SW 1271 (cell line): ENCODE data around the gene HJURP.

Experiments
- DNase-seq, 2 experiments: peaks; one replicate each; lab custom pipeline; 2025; lab: John Stamatoyannopoulos, UW

Gene HJURP

DNA sequence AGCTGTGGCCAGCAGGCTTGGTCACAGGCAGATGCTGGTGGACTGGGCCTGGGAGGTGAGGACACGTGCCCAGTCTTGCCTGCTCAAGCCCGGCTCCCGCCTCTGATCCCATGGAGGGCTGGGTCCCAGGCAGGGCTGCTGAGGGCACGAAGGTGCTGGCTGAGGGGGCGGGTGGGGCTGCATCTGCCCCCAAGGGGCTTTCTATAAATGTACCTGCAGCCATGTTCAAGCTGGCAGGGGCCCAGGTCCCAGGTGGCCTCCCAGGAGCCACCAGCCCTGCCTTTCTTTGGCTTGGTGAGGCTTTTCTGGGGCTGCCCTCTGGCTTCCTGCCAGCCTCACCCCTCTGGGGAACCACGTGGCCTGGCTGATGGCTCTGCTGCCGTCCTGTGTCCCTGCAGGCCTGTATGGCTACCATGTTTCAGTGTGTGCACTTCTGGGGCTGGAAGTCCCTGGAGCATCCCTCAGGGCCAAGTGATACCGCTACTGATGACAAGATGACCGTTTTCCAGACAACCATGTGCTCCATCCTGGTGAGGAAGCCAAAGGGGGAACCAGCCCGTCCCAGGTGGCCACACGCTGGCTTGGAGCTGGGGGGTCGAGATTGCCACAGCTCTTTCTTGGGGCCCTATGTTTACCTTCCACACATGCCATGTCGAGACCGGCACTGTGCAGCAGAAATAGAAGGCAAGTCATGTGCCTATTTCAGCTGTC, 23.2 kb downstream of the HJURP start:
- DNase-seq: no peak

DNA sequence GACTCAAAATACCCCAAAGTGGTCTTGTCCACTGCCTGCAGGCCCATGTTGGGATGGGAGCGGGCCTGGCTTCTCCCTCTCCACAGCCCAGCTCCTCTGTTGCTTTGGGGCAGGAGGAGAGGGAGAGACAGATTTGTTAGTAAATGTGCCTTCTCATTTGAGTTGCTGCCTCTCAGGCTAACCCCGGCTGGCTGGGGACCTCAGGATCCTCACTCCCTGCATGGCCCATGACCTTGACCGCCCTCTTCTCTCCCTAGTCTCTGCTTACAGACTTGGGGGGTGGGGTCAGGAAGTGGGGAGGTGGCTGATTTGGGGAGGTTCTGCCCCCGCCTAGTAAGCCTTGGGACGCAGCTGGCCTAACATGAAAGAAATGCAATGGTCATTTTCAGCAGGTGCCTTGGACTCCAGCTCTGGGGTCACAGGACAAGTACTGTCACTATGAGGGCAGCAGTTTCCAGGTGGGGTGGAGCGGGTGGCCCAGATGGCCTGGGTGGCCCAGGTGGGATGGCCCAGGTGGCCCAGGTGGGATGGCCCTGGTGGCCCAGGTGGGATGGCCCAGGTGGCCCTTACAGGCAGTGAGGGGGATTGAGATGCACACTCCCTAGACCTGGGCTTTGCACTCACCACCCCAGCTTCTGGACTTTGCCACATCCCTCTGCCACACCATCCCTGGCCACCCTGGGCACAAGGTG, 24.1 kb downstream of the HJURP start:
- DNase-seq: no peak

DNA sequence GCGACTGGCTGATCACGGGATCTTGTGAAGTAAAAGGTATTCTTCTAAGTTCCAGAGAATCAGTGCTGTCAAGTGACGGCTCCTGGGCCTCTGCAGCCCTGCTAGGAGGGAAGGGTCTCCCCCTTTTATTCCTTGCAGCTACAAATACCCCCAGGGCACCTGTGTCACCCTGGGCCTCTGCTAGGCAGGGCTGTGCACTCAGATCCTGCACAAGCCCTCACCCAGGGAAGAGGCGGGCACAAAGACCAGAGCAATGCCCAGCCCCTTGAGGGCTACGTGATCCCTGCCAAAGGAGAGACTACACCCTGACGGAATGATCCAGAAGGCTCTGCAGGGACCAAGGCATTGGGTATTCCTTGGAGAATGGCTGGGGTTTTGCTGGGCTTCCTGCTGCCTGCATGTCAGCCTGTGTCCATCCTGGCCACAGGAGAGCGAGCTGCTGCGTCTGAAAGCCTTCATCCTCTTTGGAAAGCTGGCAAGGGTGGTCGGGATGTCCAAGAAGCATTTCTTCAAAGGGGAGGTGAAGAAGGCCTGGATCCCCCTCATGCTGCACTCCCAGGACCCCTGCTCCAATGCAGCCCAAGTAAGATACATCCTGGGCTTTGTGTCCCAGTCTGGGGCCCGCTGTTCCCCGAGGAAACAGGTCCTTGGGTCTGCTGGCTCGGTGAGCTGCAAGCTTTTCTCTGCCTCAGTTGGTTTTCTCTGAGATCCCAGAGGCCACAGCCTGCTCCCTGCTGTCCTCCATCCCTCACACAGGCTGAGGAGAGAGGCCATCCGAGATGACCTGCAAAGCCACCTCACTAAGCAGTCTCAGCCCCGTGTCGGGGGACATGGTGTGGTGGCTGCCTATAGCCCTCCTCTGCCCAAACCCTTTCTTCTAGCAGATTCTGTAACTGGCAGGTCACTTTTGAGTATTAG, 24.9 kb downstream of the HJURP start:
- no peak for DNase-seq

DNA sequence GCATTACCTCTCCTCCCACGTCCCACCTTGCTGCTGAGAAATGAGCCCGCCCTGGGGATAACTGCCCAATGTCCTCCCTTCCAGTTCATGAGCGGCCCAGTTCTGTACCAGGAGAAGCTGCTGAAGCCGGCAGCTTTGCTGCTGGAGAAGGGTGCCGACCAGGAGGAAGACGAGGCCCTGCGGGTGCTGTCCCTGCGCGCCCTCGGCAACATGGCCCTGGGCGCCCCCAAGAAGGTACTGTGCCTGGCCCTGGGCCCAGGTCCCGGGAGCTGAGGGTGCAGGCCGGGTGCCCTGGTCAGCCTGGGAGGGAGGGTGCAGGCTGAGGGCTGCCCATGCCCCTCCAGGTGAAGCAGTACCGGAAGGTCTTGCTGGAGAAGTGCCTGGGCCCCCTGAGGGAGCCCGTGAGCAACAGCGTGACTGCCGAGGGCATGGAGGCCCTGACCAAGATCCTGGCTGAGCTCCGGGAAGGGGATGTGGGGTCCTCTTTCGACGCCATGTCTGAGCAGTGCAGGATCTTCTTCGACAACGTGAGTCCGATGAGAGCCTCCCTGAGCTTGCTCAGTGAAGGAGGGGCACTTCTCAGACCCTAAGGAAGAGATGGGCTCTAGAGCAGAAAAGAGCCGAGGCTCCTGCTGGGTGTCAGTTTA, 25.7 kb downstream of the HJURP start:
- DNase-seq: no peak

DNA sequence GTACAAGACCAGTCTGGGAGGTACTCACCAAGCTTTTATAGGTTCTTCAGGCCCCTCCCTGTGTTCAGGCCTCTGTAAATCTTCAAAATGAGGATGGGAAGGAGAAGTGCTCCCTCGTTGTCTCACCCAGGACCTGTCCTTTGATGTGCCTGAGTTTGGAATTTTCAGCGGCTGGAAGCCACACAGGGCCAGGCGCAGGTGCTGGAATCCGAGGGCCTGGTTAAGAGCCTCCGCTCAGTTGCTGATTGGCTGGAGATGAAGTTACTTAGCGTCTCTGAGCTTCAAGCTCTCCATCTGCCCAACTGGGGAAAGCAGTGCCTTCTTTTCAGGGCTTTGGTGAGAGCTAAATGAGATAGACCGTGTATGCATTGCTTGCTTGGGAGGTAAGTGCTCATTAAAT, 30.0 kb downstream of the HJURP start:
- DNase-seq: no peak

DNA sequence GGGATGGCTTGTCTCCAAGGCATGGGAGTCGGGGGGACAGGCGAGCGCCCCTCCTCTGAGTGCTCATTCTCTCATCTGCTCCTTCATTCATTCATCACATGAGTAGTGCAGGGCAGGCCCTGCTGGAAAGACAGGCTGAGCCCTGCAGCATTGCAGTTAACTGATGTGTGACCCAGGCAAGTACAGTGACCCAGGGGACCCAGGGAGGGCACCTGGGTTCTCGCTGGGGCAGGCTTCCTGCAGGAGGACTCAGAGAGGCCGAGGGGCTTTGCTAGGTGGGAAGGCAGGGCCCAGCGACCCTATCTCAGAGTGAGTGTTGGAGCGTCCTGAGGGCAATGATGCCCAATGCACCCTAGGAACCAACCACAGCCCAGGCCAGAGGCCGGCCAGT, 30.6 kb downstream of the HJURP start:
- no peak for DNase-seq

DNA sequence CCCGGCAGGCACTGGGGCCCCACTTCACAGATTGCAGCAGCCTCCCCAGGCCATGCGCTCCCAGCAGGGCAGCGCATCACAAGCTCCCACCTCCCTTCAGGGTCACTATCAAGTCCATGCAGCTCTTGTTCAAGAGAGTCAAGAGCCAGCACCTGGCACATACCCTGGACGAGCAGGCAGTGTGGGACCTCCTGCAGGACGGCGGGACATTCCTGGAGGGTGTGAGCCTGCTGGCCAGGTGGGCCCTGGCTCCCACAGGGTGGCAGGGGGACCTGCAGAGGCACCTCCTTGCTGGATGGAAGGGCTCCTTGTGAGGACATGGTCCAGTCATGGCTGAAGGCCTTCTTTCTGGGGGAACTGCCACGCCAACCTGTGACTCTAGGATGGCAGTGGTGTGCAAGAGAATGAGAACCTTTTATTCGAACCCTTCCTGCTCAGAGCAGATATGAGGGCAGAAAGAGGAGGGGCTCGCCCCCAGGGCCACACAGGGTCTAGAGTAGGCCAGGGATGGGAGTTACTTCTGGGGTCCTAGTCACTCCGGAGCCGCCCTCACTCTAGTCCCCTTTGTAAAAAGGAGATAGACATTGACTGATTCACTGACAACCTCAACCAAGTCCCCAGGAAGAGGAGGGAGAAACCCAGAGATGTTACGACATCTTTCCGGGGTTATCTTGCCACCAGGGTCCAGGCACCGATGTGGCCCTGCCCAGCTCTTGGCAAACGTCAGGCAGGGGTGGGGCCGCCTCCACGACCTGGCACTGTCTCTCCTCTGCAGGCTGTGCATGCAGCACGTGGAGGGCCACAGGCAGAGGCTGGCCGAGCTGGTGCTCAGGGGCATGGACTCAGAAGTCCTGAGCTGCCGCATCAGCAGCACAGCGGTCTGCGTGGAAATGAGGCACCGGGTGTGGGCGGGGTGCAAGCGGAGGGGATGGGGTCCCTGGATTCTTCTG, 31.3 kb downstream of the HJURP start:
- DNase-seq: no peak

DNA sequence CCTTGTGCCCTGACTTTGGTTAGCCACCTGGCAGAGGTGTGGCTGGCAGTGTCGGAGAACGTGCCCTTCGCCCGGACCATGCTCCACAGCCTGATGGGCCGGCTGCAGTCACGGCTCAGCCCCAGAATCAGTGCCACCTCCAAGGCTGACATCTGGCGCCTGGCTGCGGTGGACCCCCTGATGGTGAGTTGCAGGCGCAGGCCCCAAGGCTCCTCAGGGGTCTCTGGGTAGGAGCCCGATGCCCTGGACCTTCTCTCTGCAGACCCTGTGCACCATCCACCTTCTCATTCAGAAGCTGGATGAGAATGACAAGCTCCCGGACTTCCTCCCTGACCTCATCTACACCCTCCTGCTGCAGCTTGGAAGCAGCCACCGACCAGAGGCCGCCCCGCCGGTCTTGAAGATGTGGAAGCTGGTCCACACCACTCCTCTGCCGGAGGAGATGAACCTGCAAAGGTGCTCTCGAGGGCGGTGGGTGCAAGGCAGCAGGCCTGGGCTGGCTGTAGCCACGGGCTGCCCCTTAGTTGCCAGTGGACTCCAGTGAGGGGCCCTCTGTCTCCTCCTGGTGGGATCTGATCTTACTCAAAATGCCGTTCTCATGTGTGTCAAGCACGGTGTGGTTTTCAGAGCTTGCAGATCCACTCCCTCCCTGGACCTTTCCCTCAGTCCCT, 32.1 kb downstream of the HJURP start:
- DNase-seq: no peak

DNA sequence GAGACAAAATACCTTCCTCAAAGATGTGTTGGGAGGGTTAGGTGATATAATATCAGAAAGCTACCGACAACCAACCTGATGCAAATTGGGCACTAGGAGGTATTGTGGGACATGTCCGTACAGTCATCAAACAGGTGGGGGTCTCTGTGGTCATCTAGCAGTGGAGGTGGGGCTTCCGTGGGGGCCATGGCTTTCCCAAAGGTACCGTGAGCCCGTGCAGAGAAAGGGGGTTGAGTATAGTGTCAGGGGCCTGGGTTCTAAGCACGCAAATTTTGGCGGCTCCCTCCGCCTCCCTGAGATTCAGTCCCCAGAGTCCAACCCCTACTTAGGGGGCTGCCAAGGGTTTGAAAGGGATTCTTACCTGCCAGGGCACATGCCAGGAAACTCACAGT, 32.6 kb downstream of the HJURP start:
- DNase-seq: no peak

DNA sequence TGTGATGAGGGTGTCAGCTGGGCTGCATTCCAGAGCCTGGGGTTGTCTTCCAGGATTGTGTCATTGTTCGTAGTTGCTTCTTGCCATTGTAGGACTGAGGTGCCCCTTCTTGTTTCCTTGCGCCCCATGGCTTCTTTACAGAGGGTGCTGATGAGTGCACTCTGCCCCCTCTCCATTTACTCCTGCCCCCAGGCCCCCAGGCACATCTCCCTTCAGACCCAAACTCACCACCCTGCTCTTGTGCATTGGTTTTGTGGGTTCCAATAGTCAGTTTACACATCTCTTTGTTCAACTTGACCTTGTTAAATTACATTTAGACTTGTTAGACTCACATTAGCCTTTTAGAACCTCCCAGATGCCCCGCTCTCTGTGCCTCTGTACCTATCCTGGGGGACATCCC, 33.1 kb downstream of the HJURP start:
- no peak for DNase-seq

DNA sequence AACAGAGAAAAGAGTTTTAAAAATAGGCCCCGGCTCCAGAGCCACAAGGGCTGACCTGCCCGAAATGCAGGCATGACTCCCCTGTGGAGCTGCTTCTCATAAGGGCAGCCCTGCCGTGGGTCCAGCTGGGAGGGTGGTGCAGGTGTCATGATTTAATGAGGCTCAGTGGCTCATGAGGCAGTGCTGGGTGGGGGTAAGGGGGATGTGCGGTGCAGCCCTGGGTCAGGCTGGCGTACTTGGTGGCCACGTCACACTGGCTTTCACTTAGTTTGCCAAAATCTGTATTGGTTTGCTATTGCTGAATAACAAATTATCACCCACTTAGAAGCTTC, 33.6 kb downstream of the HJURP start:
- no peak for DNase-seq

DNA sequence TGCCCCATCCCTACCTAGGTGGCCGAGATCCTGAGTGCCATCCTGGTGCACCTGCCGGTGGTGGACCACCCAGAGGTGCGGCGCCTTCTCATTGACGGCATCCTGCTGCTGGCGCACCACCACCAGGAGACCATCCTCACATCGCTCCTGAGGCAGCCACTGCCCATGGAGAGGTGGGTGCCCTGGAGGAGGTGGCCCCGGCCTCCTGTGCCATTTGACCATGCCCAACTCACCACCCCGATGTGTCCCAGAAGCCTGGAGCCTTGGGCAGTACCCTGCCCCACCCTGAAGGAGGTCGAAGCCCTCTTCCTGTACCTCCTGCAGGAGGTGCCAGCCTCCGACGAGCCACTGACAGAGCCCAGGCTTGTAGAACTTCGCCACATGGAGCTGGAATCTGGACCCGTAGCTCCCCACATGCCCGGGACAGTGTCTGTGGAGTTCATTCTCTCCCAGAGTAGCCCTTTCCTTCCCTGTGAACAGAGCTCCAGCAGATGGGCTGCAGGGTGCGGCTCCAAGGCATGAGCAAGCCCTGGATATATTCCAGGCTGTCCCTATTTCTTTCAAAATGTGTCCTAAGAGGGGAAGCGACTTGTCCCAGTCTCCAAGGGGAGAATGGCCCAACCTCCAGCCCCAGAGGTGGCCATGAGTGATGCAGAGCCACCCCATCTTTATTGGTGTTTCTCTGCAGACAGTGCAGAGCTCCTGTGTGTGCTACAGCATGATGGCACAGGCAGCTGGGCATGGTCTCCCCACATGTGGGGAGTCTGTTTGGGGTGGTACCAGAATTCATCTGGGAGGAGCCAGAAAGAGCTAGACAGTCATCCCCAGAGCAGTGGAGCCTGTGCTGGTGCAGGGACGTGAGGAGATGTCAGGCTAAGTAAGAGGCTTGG, 34.2 kb downstream of the HJURP start:
- no peak for DNase-seq

DNA sequence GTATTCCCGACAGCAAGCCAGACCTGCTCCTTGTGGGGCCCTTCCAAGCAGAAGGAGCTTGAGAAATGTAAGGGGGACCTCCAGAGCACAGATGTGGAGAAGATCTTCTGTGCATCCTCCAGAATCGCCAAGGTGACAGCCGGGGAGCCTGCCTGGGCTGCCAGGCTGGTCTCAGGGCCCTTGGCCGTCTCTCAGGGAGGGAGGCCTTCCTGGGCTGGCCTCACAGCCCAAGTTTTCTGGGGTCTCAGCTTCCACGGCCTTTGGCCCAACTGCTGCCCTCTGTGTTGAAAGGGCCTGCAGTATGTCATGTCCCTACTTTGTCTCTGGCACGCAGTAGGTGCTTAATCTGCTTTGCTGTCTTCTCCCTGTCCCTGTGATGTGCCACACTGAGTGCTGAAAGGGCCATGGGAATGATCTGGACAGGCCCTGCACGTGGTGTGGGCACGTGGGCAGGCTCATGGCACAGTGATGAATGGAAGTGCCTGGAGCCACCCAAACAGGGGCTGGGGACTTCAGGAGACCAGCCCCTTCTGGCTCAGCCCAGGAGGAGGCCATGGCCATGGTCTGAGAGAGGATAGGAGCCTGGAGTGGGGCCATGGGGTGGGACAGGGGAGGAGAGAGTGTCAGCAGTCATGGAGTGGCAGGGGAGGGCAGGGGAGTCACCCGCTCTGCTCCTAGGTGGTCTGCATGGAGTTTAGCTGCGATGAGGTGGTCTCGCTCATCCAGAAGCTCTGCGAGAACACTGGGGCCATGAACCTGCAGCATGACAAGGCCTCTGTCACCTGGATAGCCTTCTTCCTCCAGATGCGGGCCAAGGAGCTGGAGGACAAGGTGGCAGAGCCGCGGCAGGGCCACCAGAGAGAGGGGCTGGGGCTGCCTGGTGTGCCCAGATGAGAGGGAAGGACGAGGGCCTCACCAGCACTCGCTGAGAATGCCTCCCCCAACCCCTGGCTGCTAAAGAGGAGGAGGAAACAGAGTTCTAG, 35.4 kb downstream of the HJURP start:
- no peak for DNase-seq

DNA sequence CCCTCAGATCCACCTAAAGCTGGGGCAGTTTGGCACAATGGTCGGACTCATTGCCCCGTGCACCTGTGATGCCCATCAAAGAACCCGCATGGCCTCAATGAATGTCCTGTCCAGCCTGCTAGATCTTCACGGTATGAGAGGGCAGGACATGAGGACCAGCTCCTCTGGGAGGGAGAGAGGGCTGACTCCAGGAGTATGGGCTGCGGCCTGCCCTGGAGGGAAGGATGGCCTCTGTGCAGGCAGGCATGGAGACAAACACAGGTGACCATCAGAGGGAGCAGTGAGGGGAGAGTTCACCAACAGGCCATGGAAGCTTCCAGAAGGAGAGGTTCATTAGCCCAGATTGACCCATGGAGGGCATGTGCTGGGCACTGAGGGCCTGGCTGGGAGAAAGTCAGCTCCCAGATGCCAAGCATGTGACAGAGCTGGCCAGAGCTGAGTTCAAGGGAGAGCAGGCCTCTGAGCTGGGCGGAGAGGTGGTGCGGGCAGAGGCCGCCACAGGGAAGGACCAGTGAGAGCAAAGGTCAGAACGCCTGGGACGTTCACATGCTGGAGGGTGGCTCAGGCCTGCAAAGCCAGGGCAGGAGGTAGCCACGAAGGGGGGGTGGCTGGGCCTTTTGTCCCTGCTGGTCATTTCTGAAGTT, 36.2 kb downstream of the HJURP start:
- no peak for DNase-seq

DNA sequence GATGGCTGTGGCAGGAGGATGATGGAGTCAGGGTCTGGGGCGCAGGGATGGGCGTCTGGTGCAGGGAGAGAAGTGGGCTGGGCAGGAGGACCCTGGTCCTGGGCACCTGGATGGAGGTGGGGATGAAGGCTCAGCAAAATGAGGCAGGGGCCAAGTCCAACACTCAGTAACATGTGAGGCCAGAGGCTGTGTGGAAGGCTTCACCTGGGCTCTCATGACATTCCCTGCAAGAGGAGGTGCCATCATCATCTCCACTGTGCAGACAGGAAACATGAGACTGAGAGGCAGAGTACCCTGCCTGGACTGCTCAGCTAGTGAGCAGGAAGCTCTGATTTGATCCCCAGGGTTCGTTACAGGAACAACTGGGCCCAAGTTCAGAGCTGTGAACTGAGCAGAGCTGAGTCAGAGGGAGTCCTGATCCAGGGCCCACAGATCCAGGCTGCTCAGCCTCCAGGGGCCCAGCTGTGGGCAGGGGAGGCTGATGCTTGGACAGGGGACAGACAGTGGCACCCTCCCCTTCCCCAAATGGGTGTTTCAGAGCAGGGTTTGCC, 36.9 kb downstream of the HJURP start:
- no peak for DNase-seq

DNA sequence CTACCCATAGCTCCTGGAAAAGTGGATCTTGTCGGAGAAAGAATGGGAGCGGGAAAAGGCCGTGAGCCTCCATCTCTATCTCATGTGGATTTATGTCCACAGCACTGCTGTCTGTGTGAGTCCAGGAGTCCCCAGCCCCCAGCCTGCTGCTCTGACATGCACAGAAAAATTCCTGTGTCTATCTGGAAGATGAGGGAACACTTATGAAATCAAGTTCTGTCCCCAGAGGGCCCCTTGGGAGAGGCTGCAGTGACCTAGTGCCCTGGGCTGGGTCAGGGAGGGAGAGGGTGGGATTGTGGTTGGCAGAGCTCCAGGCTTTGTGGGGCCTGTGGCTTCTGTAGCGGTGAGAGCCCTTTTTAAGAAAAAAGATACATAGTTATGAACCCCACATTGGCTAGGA, 37.6 kb downstream of the HJURP start:
- DNase-seq: no peak

DNA sequence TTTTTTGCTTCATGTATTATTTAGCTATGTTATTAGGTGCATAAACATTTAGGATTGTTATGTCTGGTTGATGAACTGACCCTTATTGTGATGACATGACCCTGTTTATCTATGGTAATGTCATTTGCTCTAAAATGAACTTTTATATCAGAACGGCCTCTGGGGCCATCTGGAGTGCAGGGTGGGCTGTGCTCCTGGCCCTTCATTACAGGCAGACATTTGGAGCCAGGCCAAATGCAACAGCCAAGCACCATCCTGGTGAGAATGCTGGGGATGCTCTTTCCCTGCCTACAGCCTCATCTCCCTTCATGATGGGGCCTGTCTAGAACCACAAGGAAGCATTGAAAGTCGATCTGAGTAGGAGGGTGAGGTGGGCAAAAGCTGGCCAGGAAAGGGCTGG, 38.0 kb downstream of the HJURP start:
- no peak for DNase-seq

DNA sequence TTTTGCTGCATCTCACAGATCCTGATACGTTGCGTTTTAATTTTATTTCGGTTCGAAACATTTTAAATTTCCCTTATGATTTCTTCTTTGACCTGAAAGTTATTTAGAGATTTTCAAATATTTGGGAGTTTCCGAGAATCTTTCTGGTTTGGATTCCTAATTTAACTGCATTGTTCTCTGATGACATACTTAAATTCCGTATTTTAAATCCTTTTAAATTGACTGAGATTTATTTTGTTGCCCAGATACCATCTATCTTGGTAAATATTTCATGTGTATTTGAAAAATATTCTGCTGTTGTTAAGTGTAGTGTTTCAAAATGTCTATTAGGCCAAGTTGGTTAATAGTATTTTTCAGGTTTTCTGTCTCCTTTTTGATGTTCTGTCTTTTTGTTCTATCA, 38.5 kb downstream of the HJURP start:
- no peak for DNase-seq
